ENCODE measurements around the gene COL4A2. TPM values are rescaled to one million over a fixed set of nuclear protein-coding genes. Genes with fewer than 3 reads are reported as not detected.

COL4A2 gene
- total and polyA plus RNA-seq, 4 donors = 8.0 to 45.2 (median 40.3) TPM

- no peak for TF ChIP-seq MAX (IDR thresholded peaks at IDR 0.05)
- TF ChIP-seq TAF1 (conservative IDR thresholded peaks at IDR 0.05) = no peak
Measured at GRCh38 chr13:110307767-110308655, 927 bp downstream of the COL4A2 start (continued).

- peaks cover 3 to 21% (median 8%) of the 10 kb centered on the region in 4 donors for H3K27me3 ChIP-seq (ENCODE audit: control insufficient read depth in 4 of 4, insufficient read depth in 4 of 4, low read length in 3 of 4)
- H3K27ac ChIP-seq (ENCODE audit: low read depth in 1 of 2, low read length in 2 of 2) = peak overlapping the region; percentile 51 to 79
- H3K9ac ChIP-seq (ENCODE audit: low read depth in 1 of 2, low read length in 2 of 2) = no peak overlapping the region
- H3K4me1 ChIP-seq (ENCODE audit: control insufficient read depth in 4 of 4, insufficient read depth in 4 of 4, low read length in 3 of 4) = peaks cover 3 to 33% (median 20%) of the 10 kb centered on the region in 4 donors
- TF ChIP-seq HNF4A (conservative IDR thresholded peaks at IDR 0.05) (peak; percentile 20 to 30), CTCF (IDR thresholded peaks at IDR 0.05; ENCODE audit: low read depth, low read length, missing input control) (no peak), SP1 (IDR thresholded peaks at IDR 0.05) (no peak), EGR1 (IDR thresholded peaks at IDR 0.05; ENCODE audit: low read depth in 2 of 2) (no peak), HNF4G (IDR thresholded peaks at IDR 0.05) (no peak)
- H3K9me3 ChIP-seq (ENCODE audit: control insufficient read depth in 4 of 4, low read length in 3 of 4) = no peaks in the 10 kb centered on the region
- no peak for DNase-seq (ENCODE audit: low spot score)
- 5% methylated on average over 31 of the region's 31 CpGs for WGBS
- no peaks in the 10 kb centered on the region for H3K36me3 ChIP-seq (ENCODE audit: control insufficient read depth in 4 of 4, insufficient read depth in 3 of 4, low read depth in 1 of 4, low read length in 3 of 4)
- H3K4me3 ChIP-seq (ENCODE audit: low read depth in 1 of 3, low read length in 3 of 3) = peak overlapping the region; percentile 20 to 55 (median 25)
Measured at GRCh38 chr13:110308656-110309359, 1.7 kb downstream of the COL4A2 start.

- H3K4me1 ChIP-seq (ENCODE audit: control insufficient read depth in 4 of 4, insufficient read depth in 4 of 4, low read length in 3 of 4) = peaks cover 3 to 33% (median 20%) of the 10 kb centered on the region in 4 donors
Measured at GRCh38 chr13:110309661-110310524, 2.8 kb downstream of the COL4A2 start.

More at GRCh38 chr13:110309661-110310524, 2.8 kb downstream of the COL4A2 start:
- H3K36me3 ChIP-seq (ENCODE audit: control insufficient read depth in 4 of 4, insufficient read depth in 3 of 4, low read depth in 1 of 4, low read length in 3 of 4) = no peaks in the 10 kb centered on the region
- TF ChIP-seq NR2F2 (IDR thresholded peaks at IDR 0.05) (peak; percentile 19), FOXA1 (IDR thresholded peaks at IDR 0.05) (no peak), REST (IDR thresholded peaks at IDR 0.05) (no peak)
- 80% methylated on average over 16 of the region's 16 CpGs for WGBS
- no peak overlapping the region for H3K4me3 ChIP-seq (ENCODE audit: low read depth in 1 of 3, low read length in 3 of 3)
- peaks cover 0 to 21% (median 8%) of the 10 kb centered on the region in 4 donors for H3K27me3 ChIP-seq (ENCODE audit: control insufficient read depth in 4 of 4, insufficient read depth in 4 of 4, low read length in 3 of 4)
- no peak for DNase-seq (ENCODE audit: low spot score)
- no peak overlapping the region for H3K9ac ChIP-seq (ENCODE audit: low read depth in 1 of 2, low read length in 2 of 2)
- H3K27ac ChIP-seq (ENCODE audit: low read depth in 1 of 2, low read length in 2 of 2) = no peak overlapping the region
- no peaks in the 10 kb centered on the region for H3K9me3 ChIP-seq (ENCODE audit: control insufficient read depth in 4 of 4, low read length in 3 of 4)

All from liver (tissue), 9 donors.